ENCODE data around the gene CATSPER2.
"Not testable (repeated sequence)": the region's sequence is repeated elsewhere in the genome, so short reads cannot be mapped to it uniquely, and the experiment has no call there.

DNA sequence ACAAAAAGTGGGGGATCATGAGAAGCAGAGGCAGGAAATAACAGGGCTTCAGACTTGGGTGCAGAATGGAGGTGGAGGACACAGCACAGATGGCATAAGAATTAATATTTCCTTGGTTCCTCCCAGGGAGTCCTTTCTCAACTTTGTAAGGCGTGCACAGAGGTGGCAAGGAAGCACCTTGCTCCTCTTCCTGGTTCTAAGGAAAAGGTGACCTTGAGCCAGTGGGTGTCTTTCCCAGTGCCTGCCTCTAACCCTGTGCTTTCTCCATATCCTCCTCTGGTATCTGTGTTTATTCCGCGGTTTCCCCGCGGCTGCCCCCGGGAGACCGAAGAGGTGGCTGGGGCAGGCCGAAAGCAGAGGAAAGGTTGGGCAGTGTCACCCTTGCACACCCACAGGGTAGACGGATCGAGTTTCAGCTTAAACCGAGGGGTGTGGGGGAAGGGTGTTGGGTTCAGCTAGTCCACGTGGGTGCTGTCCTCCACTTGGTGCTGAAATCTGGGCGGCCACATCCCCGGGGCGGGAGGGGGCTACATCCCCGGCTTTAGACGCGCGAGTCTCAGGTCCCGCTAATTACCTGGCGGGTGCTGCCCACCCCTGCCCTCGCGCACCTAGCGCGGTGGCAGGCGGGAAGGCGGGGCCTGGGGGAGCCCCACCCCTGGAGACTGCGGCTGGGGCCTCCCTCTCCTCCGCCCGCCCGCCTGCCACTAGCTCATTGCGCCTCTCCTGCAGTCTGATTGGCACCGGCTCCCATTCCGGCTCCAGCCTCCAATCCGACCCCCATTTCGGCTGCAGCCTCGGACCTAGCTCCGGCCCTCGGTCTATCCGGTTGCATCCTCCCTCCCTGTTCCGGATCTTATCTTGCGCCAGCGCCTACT lies 44.7 kb upstream of the CATSPER2 start, which contains the start of gene CKMT1A:
- TF ChIP-seq, protein P1, sequence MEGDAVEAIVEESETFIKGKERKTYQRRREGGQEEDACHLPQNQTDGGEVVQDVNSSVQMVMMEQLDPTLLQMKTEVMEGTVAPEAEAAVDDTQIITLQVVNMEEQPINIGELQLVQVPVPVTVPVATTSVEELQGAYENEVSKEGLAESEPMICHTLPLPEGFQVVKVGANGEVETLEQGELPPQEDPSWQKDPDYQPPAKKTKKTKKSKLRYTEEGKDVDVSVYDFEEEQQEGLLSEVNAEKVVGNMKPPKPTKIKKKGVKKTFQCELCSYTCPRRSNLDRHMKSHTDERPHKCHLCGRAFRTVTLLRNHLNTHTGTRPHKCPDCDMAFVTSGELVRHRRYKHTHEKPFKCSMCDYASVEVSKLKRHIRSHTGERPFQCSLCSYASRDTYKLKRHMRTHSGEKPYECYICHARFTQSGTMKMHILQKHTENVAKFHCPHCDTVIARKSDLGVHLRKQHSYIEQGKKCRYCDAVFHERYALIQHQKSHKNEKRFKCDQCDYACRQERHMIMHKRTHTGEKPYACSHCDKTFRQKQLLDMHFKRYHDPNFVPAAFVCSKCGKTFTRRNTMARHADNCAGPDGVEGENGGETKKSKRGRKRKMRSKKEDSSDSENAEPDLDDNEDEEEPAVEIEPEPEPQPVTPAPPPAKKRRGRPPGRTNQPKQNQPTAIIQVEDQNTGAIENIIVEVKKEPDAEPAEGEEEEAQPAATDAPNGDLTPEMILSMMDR (IDR thresholded peaks at IDR 0.05): not testable (repeated sequence)
- TF ChIP-seq SP1 (CRISPR knock-in tag; conservative IDR thresholded peaks at IDR 0.05): not testable (repeated sequence)

Data from WTC11 (cell line).